Measurements from ENCODE around the gene ALLC.

- TF ChIP-seq MAX (IDR thresholded peaks at IDR 0.05) (no peak), YY1 (IDR thresholded peaks at IDR 0.05; ENCODE audit: low read depth) (no peak)
These were observed 47.8 kb downstream of the ALLC start for GRCh38 chr2:3705782-3706181.

Measured in Ishikawa (cell line).